Hematopoietic multipotent progenitor cell treated with erythropoietin and hydrocortisone succinate and interleukin-3 and kit ligand, for 17 days (in vitro differentiated cells): Measurements from ENCODE around the gene TAMM41.
"Not testable (repeated sequence)": the region's sequence is repeated elsewhere in the genome, so short reads cannot be mapped to it uniquely, and the experiment has no call there.

ENCODE experiments used
- DNase-seq: peaks from one replicate; pipeline ENCODE4 v3.0.0-alpha.2; 2015; ENCODE audit warnings: low spot score

TAMM41 gene

DNA sequence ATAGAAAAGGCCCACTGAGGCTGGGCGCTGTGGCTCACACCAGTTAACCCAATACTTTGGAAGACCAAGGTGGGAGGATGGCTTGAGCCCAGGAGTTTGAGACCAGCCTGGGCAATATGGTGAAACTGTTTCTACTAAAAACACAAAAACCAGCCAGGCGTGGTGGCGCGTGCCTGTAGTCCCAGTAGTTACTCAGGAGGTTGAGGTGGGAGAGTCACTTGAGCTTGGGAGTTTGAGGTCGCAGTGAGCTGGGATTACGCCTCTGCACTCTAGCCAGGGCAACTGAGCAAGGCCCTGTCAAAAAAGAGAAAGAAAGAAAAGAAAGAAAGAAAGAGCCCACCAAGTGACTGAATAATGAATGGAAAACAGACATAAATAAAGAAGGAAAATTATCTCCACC is 32.0 kb downstream of the TAMM41 start:
- DNase-seq = no peak

DNA sequence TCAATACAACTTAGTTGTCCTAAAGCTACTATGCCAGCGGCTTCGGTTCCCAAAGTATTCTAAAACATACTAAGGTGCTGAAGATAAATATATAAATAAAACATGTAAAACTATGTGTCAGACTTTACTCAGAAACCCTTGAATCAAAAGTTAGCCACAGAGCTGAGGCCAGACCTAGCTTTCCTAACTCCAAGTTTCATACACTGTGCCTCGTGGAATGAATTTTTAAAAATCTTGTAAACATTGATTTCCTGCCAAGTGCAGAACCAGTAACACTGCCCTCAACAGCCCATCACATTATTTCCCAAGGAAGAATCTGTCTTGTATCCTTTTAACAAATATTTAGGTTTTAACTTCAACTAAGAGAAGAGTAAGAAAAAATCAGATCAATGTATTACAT is 36.4 kb downstream of the TAMM41 start:
- DNase-seq = no peak

DNA sequence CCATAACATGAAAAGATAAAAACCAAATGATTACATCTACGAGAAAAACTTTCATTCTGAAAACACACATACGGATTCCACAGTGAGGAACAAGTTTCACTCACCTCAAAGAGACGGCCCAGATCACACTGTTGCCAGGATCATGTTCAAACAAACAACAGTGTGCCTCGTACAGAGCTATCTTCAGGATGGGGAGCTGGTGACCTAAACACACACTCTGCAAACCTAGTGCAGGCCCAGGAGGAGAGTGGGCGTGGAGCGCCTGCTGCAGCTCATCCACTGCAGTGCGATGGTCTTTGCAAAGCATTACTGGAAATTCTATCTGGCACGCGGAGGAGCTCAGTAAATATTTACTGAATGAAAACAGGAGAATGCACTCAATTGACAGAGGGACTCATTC is 38.5 kb downstream of the TAMM41 start:
- no peak for DNase-seq

DNA sequence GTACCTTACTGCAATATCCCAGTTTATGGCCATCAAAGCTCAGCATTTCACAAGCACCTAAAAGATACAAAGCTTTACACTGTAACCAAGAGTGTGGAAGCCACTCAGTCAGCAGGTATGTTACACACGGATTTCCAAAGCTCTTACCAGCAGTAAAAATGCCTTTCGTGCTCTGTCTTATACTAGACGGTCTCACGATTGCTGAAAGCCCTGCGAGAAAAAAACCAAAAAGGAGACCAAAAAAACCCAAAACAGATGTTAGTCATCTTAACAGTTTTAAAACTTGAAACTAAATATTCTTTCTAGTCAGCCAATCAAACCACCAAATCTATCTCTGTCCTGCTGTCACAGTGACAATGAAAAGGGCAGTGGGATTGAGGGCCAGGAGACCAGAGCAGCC is 39.0 kb downstream of the TAMM41 start:
- no peak for DNase-seq

DNA sequence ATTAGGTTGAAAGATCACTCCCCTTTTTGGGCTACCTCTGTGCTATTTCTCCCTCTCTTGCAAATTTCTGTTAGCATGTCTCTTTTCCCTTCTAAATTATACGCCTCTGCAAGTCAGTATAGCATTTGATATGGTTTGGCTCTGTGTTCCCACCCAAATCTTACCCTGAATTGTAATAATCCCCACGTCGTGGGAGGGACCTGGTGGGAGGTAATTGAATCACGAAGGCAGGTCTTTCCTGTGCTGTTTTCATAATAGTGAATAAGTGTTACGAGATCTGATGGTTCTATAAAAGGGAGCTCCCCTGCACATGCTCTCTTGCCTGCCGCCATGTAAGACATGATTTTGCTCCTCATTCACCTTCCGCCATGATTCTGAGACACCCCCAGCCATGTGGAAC is 41.0 kb downstream of the TAMM41 start:
- DNase-seq = no peak

DNA sequence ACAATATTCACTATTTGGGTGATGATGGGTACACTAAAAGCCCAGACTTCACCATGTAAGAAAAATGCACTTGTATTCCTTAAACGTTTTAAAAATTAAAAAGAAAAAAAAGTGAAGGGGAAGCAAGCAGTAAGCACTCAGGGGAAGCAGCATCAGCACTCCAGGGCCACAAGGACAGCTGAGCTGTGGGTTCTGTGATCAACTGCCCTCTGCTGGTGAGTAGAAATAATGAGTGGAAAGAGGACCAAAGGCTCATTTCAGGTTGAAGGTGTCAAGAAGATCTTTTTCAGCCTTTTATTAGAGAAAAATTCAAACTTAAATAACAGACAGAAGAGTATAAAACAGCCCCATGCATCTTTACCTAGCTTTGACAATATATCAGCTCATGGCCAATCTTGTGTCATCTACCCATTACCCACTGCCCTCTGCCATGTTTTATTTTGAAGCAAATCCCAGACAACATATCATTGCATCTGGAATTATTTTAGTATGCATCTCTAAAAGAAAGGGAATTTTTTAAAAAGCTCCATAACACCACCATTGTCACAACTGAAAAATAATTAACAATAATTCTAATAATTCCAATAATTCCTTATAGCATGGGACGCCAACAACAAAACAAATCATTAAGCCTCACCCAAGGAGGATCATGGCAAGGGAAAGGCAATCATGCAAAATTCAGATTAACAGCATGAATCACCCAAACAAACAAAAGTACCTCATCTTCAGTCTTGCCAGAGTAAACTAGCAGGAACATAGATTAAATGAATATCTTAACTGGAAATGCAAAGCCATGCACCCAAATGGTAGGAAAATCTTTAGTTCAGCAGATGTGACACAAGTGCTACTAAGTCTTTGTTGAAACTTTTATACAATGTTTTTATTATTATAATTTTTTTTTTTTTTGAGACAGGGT is 42.5 kb downstream of the TAMM41 start:
- DNase-seq = peak; percentile 37

DNA sequence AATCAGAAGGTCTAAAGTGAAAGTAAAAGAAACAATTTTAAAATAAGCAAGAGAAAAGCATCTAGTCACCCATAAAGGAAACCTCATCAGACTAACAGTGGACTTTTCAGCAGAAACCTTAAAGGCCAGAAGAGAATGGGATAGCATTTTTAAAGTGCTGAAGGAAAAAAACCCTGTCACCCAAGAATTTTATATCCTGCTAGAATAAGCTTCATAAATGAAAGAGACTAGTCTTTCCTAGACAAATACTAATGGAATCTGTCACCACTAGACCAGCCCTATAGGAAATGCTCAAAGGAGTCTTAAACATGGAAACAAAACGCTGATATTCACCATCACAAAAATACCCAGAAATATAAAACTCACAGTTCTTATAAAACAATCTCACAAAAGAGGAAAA is 46.9 kb downstream of the TAMM41 start:
- no peak for DNase-seq

DNA sequence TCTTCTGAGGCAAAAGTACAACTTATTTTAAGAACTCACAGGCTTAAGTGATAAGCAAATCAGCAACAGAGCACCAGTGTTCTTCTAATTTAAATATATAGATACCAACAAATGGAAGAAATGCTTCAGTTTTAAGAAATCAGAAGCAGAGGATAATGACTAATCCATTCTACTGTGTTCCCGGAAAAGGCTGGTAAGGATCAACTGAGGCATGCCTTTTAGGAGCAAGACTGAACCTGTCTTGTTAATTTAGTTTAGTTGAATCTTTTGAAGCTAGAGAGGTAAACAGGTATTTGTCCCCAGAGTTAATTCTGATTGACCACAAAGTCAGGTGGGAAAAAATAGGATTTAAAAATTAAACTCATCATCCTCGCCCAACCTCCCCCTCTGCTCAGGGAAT is 51.8 kb downstream of the TAMM41 start:
- no peak for DNase-seq

DNA sequence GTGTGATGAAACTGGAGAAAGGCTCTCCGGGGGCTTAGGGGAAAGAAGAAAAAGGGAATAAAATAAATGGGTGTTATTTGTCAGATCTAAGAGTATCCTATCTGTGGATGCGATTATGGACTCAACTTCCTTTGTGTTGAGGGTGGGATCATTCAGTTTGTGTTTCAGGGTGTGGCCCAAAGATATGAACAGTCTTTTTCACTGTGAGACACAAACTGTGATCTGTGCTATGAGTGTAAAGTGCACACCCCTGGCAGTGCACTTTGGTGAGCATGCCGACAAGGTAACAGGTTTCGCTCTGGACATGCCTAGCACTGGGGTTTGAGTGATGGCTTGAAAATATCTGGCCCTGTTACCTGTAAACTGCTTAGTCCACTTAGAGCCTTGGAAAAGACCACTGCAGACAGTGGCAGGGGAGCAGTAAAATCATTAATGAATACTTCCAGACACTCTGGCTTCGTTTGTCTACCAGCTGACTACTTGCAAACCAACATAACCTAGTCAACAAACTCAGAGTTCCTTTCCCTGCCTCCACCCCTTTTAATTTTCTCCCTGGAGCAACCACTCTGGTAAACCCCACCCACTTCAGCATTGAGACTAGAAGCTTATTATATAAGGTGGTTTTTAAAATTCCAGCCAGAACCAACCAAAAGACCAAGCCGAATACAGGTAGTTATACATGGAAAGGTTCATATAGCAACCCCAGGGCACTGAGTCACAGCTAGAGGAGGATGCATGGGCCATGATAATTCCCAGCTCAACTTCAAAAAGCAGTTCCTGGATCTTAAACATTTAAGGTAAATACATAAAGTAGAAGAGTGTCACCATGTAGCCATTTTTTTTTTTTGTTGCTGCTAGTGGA is 55.1 kb downstream of the TAMM41 start:
- DNase-seq = no peak

DNA sequence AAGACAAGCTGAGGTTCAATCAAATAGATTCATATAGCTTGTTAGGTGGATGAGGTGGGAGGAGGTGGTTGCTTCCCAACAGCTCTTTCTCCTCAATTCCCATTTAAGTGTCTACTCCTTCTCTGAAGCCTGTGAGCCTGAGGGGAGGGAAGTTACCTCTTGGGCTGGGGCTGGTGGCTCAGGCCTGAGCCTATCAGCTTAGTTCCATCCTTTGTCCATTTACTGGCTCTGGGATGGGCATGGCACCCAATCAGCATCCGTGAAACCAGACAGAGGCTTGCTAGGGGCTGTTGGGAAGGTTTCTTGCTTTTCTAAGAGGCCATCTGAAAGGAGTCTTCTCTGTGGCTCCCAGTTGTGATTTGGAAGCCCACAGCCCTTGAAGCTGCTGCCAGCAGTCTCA is 57.3 kb downstream of the TAMM41 start:
- DNase-seq = no peak

DNA sequence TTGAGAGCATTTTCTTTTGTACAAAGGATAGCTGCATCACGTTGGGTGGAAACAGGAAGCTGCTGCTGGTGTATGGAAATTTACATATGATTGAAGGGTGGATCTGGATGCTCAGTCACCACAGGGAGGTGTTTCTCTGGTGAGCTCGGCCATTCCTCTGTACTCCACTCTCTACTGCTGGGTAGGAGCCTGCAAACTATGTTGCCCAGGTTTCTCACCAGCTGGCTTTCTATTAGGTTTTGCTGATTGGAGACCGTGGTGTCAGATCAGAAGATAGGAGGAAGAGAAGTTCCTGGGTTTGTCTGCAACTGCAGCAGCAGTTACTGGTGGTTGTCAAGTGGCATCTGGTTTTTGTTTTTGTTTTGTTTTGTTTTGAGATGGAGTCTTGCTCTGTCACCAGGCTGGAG is 61.7 kb downstream of the TAMM41 start:
- no peak for DNase-seq

DNA sequence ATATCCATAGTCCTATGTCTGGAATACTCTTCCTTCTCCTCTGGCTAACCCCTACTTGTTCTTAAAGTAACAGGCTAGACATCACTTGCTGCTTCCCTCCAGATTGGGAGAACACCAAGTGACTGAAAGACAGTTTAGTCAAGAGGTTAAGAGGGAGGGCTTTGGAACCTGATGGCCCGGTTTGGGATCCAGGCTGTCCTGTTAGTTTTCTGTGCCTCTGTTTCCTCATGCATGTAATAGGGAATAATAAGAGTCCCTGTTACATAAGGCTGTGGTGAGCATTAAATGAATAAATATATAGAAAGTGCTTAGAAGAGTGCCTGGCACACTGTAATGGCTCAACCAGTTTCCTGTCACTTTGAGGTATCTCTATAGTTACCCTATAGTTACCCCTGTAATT is 66.3 kb downstream of the TAMM41 start:
- DNase-seq = no peak

DNA sequence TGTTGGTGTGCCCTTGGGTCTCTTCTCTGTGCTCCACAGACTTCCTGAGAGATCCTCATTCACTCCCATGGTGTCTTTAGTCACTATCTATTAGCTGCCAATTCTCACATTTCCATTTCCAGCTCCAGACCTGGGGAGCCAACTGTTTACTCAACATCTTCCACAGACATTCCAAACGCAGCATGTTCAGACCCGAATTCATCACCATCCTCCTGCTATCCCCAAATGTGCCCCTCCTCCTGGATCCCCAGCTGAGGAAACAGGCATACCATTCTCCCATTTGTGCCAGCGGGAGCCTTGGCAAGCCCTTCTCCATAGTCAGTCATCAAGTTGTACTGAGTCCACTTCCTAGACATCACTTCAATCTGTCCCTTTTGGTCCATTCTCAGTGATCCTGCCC is 67.1 kb downstream of the TAMM41 start:
- DNase-seq = no peak

DNA sequence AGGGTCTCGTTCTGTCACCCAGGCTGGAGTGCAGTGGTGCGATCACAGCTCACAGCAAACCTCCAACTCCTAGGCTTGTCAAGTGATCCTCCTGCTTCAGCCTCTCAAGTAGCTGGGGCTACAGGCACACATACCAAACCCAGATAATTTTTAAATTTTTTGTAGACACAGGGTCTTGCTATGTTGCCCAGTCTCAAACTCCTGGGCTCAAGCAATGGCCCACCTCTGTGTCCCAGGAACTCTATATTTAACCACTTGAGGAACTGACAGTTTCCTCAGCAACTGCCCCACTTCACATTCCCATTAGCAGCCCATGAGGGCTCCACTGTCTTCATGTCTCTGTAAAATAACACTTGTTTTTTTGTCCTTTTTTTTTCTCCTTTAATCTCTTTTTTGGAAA is 68.4 kb downstream of the TAMM41 start:
- DNase-seq = no peak

DNA sequence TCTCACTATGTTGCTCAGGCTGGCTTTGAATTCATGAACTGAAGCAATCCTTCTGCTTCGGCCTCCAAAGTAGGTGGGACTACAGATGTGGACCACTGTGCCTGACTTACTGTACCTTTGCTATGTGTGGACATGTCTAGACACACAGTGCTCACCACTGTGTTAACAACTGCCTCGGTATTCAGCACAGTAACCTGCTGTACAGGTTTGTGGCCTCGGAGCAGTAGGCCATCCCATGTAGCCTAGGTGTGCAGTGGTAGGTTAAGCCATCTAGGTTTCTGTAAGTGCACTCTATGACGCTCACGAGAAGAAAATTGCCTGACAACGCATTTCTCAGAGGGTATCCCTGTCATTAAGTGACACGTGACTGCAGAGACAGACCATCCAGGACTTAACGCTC is 70.3 kb downstream of the TAMM41 start:
- DNase-seq = no peak

DNA sequence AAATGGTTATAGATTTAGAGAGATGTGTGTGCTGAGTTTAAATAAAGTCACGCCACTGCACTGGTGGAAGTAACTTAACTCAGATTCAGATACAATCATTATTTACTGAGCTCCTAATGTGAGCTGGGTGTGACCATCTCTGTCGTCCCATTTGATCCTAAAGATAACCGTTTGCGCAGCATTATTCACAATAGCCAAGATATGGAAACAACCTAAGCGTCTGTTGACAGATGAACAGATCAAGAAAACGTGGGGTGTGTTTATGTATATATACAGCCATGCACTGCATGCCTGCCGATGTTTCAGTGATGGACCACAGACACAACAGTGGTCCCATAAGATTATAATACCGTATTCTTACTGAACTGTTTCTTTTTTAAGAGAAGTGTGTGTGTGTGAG is 71.2 kb downstream of the TAMM41 start:
- no peak for DNase-seq

DNA sequence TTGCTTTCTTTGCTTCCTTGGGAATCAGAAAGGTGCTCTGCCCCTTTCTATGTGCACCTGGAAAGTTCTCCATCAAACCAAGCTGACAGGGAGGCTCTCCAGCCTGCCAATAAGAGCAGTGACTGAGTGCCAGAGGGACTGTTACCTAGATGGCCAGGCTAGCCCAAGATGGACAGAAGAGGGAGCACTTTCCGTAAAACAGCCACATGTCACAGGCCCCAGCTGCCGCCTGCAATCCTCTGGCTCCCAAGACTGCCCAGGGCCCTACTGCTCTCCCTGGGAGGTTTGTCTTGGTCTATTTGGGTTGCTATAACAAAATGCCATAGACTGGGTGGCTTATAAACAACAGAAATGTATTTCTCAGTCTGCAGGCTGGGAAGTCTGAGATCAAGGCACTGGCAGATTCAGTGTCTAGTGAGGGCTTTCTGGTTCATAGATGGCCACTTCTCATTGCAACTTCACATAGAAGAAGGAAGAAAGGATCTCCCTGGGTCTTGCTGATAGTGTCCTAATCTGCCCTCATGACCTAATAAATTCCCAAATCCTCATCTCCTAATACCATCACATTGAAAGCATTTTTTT is 72.3 kb downstream of the TAMM41 start:
- no peak for DNase-seq

DNA sequence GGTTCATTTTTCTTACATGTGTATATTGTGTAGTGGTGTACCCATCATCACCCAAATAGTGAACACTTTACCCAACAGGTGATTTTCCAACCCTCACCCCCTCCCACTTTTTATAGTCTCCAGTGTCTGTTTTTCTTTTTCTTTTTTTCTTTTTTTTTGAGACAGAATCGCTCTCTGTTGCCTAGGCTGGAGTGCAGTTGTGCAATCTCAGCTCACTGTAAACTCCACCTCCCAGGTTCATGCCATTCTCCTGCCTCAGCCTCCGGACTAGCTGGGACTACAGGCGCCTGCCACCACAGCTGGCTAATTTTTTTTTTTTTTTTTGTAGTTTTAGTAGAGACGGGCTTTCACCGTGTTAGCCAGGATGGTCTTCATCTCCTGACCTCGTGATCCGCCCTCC is 74.8 kb downstream of the TAMM41 start:
- DNase-seq = not testable (repeated sequence)

DNA sequence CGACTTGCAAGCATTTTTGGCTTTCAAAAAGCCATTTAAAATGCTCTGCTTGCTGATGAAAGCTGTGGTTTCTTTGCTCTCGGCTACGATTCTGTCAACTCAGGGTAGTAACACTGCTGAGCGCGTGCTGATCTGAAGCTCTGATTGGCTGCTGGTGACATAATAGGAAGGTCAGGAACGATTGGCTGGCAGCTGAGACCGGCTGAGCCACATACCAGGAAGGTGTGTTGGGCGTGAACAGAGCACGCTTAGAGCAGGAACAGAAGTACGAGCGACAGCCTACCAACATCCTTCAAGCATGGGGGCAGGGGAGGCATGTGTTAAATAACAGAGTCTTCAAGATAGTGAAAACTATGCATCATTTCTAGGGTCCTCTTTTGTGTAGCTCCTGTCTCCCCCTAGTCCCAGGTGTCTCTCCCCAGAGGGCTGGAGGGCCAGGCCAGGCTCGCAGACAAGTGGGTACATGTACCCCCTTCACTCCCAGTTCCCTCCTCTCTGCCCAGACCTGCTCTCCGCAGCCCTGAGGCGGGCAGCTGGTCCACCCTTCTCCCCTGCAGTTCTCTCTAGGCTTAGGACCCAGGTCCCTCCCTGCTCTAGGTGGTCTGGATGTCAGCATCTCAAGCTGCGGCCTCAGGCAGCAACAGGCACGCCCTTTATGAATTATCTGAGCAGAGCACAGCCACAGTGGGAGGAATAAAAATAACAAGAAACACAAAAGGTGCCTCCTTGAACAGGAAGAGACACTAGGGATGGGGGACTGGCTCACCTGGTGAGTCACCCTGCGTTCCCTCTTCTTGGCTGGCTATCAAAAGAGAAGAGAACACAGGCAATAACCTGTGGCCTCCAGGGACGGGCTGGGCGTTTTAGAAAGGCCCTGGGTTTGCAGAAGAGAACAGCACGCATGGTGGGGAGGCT is 76.0 kb downstream of the TAMM41 start:
- DNase-seq = no peak

DNA sequence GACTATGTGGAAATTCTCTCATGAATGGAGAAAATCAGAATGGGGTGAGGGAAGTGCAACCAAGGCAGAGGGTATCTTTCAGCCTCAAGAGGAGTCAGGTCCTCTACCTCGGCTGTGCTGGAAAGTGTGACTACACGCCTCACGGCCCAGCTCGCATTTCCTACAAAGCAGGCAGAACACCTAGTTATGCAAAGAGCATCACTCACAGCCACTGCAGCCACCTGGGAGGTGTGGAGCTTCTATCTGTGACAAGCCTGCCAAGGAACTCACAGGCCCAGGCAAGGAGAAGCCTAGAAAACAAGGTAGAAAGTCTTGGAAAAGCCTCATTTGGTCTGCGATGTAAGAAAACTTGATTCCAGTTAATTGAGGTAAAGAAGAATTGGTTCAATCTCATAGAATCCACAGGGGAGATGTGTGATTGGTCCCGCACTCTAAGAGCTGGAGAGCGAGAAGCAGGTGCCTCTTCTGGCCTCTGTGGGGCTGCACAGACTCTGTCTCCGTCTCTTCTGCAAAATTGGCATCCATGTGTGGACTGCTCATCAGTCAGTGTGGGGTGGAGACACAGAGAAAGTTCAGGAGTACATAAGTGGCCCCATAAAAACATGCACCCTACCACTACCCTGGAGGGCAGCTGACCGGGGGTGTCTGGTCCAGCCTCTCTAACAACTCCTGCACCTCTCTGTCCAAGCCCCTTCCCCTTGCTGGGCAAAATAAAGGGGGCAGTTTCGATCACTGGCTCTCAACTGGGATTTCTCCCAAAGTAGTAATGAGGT is 76.8 kb downstream of the TAMM41 start:
- no peak for DNase-seq

DNA sequence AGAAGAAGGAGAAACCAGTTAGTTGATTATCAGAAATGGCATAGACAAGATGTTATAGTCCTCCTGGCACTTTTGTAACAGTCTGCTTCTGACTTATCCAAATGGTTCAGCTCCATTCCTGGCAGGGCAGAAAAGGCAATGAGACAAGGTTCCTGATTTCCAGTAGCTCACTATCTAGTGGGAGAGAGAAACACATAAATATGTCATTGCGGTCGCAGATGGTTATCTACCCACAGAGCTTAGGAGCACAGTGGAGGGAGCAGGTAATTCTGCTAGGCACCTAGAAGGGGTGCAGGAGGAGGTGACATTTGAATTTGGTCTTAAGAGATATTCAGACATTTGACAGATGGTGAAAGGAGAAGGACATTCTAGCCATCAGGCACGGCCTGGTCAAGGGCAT is 78.1 kb downstream of the TAMM41 start:
- DNase-seq = no peak
